H7 (cell line): Measurements from ENCODE around the gene SART1. TPM values are rescaled to one million over a fixed set of nuclear protein-coding genes. Genes with fewer than 3 reads are reported as not detected.
A peak's percentile ranks its signal among the peaks of the same experiment; 100 is the strongest.

Source experiments
- DNase-seq: peaks from one replicate; pipeline ENCODE4 v3.0.0; 2012
- H3K27me3 ChIP-seq: 2 replicates; pipeline ENCODE4 v1.6.0; 2011; ENCODE audit warnings: mild to moderate bottlenecking, low read length; ENCODE audit not compliant: control insufficient read depth, insufficient read depth
- H3K36me3 ChIP-seq: replicated peaks from 2 replicates; pipeline ENCODE4 v1.5.1; 2011; ENCODE audit warnings: low read length; ENCODE audit not compliant: control insufficient read depth, insufficient read depth
- H3K4me3 ChIP-seq: 2 replicates; pipeline ENCODE4 v1.5.1; 2011; ENCODE audit warnings: low read depth, mild to moderate bottlenecking, control low read depth, low read length, moderate library complexity; ENCODE audit not compliant: insufficient read depth
- total RNA-seq: library from RNA; depleted of rRNA; stranded (reverse); fragments of >200 nt; shearing (Covaris generic); gene quantifications from 2 replicates; pipeline ENCODE4 v1.2.3, GENCODE V29; 2014; rRNA removed

The SART1 gene, protein sequence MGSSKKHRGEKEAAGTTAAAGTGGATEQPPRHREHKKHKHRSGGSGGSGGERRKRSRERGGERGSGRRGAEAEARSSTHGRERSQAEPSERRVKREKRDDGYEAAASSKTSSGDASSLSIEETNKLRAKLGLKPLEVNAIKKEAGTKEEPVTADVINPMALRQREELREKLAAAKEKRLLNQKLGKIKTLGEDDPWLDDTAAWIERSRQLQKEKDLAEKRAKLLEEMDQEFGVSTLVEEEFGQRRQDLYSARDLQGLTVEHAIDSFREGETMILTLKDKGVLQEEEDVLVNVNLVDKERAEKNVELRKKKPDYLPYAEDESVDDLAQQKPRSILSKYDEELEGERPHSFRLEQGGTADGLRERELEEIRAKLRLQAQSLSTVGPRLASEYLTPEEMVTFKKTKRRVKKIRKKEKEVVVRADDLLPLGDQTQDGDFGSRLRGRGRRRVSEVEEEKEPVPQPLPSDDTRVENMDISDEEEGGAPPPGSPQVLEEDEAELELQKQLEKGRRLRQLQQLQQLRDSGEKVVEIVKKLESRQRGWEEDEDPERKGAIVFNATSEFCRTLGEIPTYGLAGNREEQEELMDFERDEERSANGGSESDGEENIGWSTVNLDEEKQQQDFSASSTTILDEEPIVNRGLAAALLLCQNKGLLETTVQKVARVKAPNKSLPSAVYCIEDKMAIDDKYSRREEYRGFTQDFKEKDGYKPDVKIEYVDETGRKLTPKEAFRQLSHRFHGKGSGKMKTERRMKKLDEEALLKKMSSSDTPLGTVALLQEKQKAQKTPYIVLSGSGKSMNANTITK
- 27.5 and 34.6 TPM in 2 replicates for total RNA-seq

- Histone ChIP-seq H3K27me3 (no peaks in the 10 kb centered on the region), H3K4me3 (peak within 1 kb of the TSS; percentile 97), H3K36me3 (peaks cover 22% of the 10 kb centered on the region)
- DNase-seq, result peak; percentile 99
Observed at GRCh38 chr11:65961267-65962140, at the start of gene SART1. Gene SART1 (plus strand): TSS chr11:65961734. CDS start chr11:65961781, 47 bp downstream.

- peak; percentile 35 for DNase-seq
- H3K4me3 ChIP-seq, result no peak overlapping the region
- H3K27me3 ChIP-seq, result no peaks in the 10 kb centered on the region; the same call in 1 of the 2 replicates
- no peaks in the 10 kb centered on the region for H3K36me3 ChIP-seq
Observed at GRCh38 chr11:65912845-65913244, 48.7 kb upstream of the SART1 start.

DNA sequence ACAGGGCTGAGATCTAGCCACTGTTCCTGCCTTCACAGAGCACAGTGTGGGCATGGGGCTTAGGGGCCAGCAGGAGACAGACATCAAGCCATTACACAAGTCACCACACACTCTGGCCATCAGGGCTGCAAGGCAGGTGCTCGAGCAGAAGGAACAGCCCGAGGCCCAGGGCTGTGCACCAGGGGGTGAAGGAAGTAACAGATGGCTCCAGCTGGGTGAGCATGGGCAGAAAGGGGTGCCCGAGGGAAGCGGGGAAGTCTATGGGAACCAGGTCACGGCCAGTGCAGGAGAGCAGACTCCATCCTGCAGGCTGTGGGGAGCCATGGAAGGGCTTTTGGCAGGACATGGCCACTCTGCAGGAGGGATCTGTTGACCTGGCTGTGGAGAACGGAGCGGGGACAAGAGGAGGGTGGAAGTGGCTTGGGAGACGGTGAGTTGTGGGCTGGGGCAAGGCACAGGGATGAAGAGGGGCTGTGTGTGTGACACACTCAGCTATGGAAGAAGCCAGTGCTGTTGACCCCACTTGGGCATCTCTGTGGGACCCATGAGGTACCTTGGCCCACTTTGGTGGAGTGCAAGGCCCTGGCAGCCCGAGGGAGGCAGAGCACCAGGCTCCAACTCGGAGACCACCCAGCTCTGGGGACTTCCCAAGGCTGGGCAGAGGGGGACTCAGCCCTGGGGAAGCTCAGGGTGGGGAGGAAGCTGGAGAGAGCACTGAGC is 46.3 kb upstream of the SART1 start:
- Histone ChIP-seq H3K36me3 (no peaks in the 10 kb centered on the region), H3K4me3 (peak overlapping the region; percentile 22; the same call in 1 of the 2 replicates), H3K27me3 (no peaks in the 10 kb centered on the region)
- DNase-seq, result no peak

DNA sequence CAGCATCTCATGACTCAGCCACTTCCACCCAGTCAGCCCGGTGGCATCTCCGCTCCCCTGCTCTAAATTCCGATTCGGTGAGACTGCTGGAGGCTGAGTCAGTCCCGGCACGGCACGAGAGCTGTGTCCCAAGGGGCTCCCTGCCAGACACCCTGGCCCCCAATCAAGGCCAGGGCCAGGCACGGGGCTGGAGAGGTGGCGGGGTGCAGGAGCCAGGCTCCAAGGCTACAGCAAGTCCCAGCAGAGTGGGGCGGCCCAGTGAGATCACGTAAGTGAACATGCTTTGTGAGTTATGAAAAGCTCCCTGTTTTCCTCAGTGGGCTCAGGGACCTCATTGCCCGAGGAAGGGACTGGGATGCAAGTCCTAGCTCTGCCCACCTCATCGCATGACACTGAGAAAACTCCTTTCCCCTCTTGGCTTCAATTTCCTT is 45.7 kb upstream of the SART1 start:
- Histone ChIP-seq H3K4me3 (peak overlapping the region; percentile 22), H3K27me3 (no peaks in the 10 kb centered on the region), H3K36me3 (no peaks in the 10 kb centered on the region; the same call in 1 of the 2 replicates)
- peak; percentile 77 for DNase-seq

- H3K36me3 ChIP-seq, result no peaks in the 10 kb centered on the region; the same call in 1 of the 2 replicates
- DNase-seq, result no peak
- no peaks in the 10 kb centered on the region for H3K27me3 ChIP-seq
- H3K4me3 ChIP-seq, result no peak overlapping the region; the same call in 1 of the 2 replicates
Observed at GRCh38 chr11:65916391-65916790, 45.1 kb upstream of the SART1 start.

- Histone ChIP-seq H3K36me3 (no peaks in the 10 kb centered on the region; the same call in 1 of the 2 replicates), H3K4me3 (no peak overlapping the region), H3K27me3 (no peaks in the 10 kb centered on the region)
- no peak for DNase-seq
Observed at GRCh38 chr11:65917077-65917433, 44.5 kb upstream of the SART1 start.

DNA sequence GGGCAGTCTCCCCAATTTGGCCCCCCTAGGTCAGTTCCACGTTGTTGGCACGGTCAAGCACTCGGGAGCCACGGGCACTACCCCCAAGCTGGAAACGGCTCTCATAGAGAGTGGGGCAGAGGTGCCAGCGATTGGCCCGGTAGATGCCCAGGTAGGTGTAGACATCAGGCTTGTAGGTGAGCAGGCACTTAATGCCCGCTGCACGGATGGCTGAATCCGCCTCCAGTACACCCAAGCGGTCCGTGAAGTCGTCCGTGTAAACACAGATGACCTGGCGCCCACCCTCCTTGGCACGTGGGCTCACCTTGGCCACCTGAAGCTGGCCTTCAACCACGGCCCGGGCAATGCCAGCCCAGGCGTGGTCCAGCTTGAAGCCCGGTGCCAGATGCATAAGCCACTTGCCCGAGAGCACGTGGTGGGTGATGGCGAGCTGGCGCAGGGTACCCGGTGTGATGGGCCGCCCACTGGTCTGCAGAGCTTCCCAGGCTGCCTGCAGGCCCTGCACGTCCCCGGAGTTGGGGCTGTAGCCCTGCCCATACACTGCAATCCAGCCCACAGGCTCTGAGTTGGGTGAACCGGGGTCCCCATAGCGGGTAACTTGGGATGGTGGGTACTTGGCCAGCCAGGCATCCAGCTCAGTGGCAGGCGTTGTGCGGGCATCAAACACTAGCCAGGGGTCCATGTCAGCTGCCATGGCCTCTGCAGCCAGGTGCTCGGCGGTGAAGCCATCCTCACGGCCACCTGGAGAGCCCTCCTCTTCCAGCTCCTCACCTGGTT is 43.9 kb upstream of the SART1 start:
- H3K36me3 ChIP-seq, result no peaks in the 10 kb centered on the region; the same call in none of the 2 replicates
- DNase-seq, result no peak
- H3K4me3 ChIP-seq, result peak overlapping the region; percentile 90
- H3K27me3 ChIP-seq, result no peaks in the 10 kb centered on the region

GRCh38 chr11:65918211-65919140 is 43.1 kb upstream of the SART1 start, which contains the start of gene C11orf68:
Gene C11orf68 (minus strand): TSS chr11:65919062. CDS start chr11:65919031, 31 bp downstream.
- Histone ChIP-seq H3K4me3 (peak within 1 kb of the TSS; percentile 90), H3K36me3 (no peaks in the 10 kb centered on the region; the same call in none of the 2 replicates), H3K27me3 (no peaks in the 10 kb centered on the region)
- DNase-seq, result no peak

DNA sequence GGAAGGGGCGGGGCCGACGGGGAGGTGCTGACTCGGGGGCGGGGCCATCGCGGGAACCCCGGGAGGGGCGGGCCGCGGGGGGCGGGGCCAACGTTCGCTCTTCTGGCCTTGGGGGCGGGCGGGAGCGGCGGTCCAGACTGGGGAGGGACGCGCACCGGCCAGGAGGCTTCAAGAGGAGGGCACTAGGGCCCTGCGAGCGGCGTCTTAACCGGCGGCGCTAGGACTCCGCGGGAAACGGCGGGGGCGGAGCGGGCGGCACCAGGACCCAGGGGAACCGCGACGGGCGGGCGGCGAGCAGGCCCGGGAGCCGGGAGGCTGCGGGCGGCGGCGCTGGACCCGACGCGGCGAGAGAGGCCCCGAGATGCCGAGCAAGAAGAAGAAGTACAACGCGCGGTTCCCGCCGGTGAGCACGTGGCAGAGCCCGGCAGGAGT is 42.4 kb upstream of the SART1 start, which contains the start of gene DRAP1:
TSS of gene DRAP1 (plus strand) at position 286 of the 432 bp plus-strand sequence. CDS start at position 362, 76 bp downstream.
- no peaks in the 10 kb centered on the region; the same call in none of the 2 replicates for H3K36me3 ChIP-seq
- H3K4me3 ChIP-seq, result peak within 1 kb of the TSS; percentile 90
- DNase-seq, result peak; percentile 100
- no peaks in the 10 kb centered on the region for H3K27me3 ChIP-seq

- Histone ChIP-seq H3K4me3 (peak overlapping the region; percentile 88), H3K27me3 (no peaks in the 10 kb centered on the region), H3K36me3 (no peaks in the 10 kb centered on the region; the same call in none of the 2 replicates)
- DNase-seq, result peak; percentile 91
Observed at GRCh38 chr11:65919573-65920371, 41.8 kb upstream of the SART1 start.

GRCh38 chr11:65920372-65920802 is 41.1 kb upstream of the SART1 start:
- Histone ChIP-seq H3K4me3 (peak overlapping the region; percentile 88), H3K27me3 (no peaks in the 10 kb centered on the region), H3K36me3 (no peaks in the 10 kb centered on the region; the same call in none of the 2 replicates)
- DNase-seq, result no peak
